Pancreas (tissue), 10 donors: Measurements from ENCODE around the gene NHLRC4. TPM values are rescaled to one million over a fixed set of nuclear protein-coding genes. Genes with fewer than 3 reads are reported as not detected.

Source experiments
- ATAC-seq, 4 donors: fragments of 200-7000 bp; cut with Tn5 transposase; one replicate each; pipeline versions ENCODE4 v1.8.0 to v1.9.1; 2020; ENCODE audit warnings: mild to moderate bottlenecking in 4 of 4, moderate library complexity in 4 of 4
- DNase-seq, 6 donors: peaks; one replicate each; pipeline ENCODE4 v3.0.0-alpha.2; 2020
- FAIRE-seq: peaks from 2 replicates; lab custom pipeline; 2012; peaks lifted over from hg19 to GRCh38; lab: Jason Lieb, UNC
- H3K27ac ChIP-seq, 4 donors: fragments of 200-600 bp; sonication (generic); 1 replicate in 3 of 4; 2 replicates in 1 of 4; pipeline versions ENCODE4 v1.5.0 to v1.8.0; 2020
- H3K27me3 ChIP-seq, 4 donors: fragments of 200-600 bp; one replicate each; pipeline ENCODE4 v1.8.0; 2021
- H3K36me3 ChIP-seq, 3 donors: fragments of 200-600 bp; sonication (generic) in 1 of 3; one replicate each; pipeline versions ENCODE4 v1.5.0 to v1.8.0; 2020 to 2021
- H3K4me1 ChIP-seq, 3 donors: fragments of 200-600 bp; one replicate each; pipeline ENCODE4 v1.8.0; 2021
- H3K4me3 ChIP-seq, 4 donors: fragments of 200-600 bp; sonication (generic) in 2 of 4; one replicate each; pipeline versions ENCODE4 v1.5.0 to v1.8.0; 2020 to 2021
- H3K9me3 ChIP-seq, 4 donors: fragments of 200-600 bp; one replicate each; pipeline ENCODE4 v1.8.0; 2021
- WGBS, 2 donors: extraction: QIAGEN DNeasy Blood & Tissue Kit; methylation state at CpG; one replicate each; pipeline ENCODE4 v1.1.7; 2013; 5-methylcytosine and 5-hydroxymethylcytosine counted together
- intact Hi-C, 3 donors: fragments of 100-400 bp; cut with DNase I; formaldehyde crosslinking; loops; one replicate each; pipeline versions ENCODE4 v1.11.1 to v1.14.2; 2022
- polyA plus RNA-seq, 2 donors: library from polyadenylated mRNA; stranded (reverse); fragments of 200-250 nt; gene quantifications; one replicate each; pipeline ENCODE4 v1.2.3, GENCODE V29; 2013
- total RNA-seq, 6 donors: library from RNA; stranded (reverse); fragmentation: NEBNext Ultra II Directional in 4 of 6; extraction: Animal tissue kit (Norgen Biotek cat#: 25700) in 4 of 6; gene quantifications; one replicate each; pipeline versions ENCODE4 v1.2.1 to v1.2.4, GENCODE V29; 2021 to 2023
- TF ChIP-seq, protein P1 (sequence below), 4 donors: fragments of 200-600 bp; sonication (generic) in 3 of 4; IDR thresholded peaks; one replicate each; pipeline versions ENCODE4 v1.5.0 to v1.8.0; 2021; ENCODE audit warnings: antibody characterized with exemption in 4 of 4
- donor health status: healthy with polysubstance abuse.
- donor health status: DM: no; HTN: no; CAD: no; lungs with moderate emphysema.
- donor health status: DM: no; HTN: no; CAD: no.
- donor health status: control.
- donor health status: control.
- donor health status: Bipolar disorder and iron deficiency.
- donor health status: DM: yes; HTN: yes; CAD: no.
- donor health status: DM: no; HTN: no; CAD: no.
- donor health status: DM: no; HTN: no; CAD: no.
- donor health status: DM: yes; HTN: yes; CAD: no.

NHLRC4 gene
- total and polyA plus RNA-seq, 8 donors, result 0.05 to 0.28 (median 0.14) TPM; not detected in 2

DNA sequence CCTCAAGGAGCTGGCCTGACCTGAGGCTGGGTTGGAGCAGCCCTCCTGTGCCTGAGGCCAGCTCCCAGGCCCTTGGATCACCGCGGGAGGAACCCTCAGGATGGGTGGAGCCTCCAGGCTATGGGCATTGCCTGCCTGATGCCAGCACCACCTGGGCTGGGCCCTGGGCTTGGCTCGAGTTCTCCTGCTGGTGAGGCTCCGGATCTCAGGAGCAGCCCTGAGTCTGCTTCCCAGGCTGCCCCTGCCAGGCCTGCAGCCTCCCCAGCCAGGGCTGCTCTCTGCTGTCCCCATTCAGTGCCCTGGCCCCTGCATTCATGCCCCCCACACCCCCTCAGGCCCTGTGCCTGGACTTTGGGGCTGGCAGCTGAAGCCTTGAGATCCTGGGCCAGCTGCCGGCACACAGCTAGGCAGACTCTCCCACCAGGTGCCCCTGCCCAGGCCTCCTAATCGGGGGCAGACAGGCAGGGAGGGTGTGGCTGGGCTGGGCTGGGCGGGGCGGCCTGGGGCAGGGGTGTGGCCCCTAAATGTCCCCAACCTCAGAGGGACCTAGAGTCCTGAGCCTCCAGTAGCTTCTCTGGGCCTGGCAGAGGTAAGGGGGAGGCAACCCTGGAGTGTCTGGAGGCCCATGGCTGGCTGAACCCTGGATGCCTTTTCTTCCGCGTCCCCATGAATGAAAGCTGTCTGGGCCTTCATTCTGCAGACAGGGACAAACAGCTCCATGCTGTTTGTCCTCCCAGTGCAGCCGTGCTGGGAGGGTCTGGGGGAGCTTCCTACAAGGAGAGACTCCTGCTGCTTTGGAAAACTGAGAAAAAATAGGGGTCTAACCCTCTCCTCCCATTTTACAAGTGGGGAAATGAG is 1.8 kb downstream of the NHLRC4 start:
- intact Hi-C loops, result no loop called here
- no peaks in the 10 kb centered on the region for H3K36me3 ChIP-seq
- 71 to 72% methylated on average over 10 to 11 of the region's 11 CpGs for WGBS, 2 donors
- H3K27me3 ChIP-seq, result no peaks in the 10 kb centered on the region
- FAIRE-seq, result no peak
- H3K9me3 ChIP-seq, result no peaks in the 10 kb centered on the region
- no peak overlapping the region for H3K4me3 ChIP-seq
- peaks cover 0 to 5% (median 3%) of the 10 kb centered on the region in 3 donors for H3K4me1 ChIP-seq
- no peak overlapping the region for H3K27ac ChIP-seq
- TF ChIP-seq, protein P1, sequence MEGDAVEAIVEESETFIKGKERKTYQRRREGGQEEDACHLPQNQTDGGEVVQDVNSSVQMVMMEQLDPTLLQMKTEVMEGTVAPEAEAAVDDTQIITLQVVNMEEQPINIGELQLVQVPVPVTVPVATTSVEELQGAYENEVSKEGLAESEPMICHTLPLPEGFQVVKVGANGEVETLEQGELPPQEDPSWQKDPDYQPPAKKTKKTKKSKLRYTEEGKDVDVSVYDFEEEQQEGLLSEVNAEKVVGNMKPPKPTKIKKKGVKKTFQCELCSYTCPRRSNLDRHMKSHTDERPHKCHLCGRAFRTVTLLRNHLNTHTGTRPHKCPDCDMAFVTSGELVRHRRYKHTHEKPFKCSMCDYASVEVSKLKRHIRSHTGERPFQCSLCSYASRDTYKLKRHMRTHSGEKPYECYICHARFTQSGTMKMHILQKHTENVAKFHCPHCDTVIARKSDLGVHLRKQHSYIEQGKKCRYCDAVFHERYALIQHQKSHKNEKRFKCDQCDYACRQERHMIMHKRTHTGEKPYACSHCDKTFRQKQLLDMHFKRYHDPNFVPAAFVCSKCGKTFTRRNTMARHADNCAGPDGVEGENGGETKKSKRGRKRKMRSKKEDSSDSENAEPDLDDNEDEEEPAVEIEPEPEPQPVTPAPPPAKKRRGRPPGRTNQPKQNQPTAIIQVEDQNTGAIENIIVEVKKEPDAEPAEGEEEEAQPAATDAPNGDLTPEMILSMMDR (IDR thresholded peaks at IDR 0.05), result no peak
- no peak for ATAC-seq
- DNase-seq, result no peak

DNA sequence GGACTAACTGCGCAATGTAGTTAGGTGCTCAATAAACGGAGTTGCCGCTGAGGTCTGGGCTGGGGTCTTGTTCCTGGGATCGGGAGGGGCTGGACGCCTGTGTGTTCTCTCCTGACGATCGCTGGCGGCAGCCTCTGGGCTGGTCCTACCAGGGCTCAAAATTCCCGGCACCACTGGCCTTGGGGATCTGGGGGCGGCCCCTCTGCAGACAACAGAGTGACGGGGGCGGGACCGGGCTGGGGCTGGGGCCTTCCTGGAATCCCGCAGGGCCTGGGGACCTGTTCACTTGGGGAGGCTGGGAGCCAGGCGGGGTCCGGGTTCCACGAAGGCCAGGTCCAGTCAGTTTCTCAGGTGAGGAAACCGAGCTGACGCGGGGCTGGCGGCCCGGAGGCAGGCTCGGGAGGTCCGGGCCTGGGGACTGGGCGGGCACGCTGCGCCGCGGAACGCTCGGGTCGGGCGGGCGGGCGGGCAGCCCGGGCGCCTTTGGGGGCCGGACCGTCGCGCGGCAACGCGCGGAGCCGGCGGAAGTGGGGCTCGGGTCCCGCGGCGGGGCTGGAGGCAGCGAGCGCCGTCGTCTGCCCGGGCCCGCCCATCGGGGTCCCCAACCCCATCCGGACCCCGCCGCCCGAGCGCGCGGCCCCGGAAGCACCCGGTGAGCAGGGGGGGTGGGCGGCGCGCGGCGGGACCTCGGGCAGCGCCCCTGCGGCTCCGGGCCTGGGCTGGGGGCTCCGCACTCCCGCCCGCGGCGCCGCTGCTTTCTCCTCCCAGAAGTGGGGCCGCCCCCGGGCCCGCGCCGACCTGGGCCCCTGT is 2.8 kb downstream of the NHLRC4 start, which contains the start of gene PIGQ:
TSS of gene PIGQ (plus strand) at position 524 of the 810 bp plus-strand sequence. CDS start 4,107 bp downstream, outside the sequence.
- TF ChIP-seq, protein P1 (IDR thresholded peaks at IDR 0.05), result no peak
- peaks cover 0 to 3% (median 0%) of the 10 kb centered on the region in 3 donors for H3K36me3 ChIP-seq
- 1 to 3% methylated on average over 28 to 87 of the region's 87 CpGs for WGBS, 2 donors
- DNase-seq (peak in 5 of 6 donors; percentile 67 to 85 (median 76)), FAIRE-seq (no peak), ATAC-seq (peak; percentile 78 to 84 (median 81))
- peaks cover 0 to 5% (median 3%) of the 10 kb centered on the region in 3 donors for H3K4me1 ChIP-seq
- no peaks in the 10 kb centered on the region for H3K9me3 ChIP-seq
- peak within 1 kb of the TSS; percentile 53 to 87 (median 84) for H3K4me3 ChIP-seq
- peak within 1 kb of the TSS; percentile 42 to 77 (median 56) for H3K27ac ChIP-seq
- H3K27me3 ChIP-seq, result no peaks in the 10 kb centered on the region
- intact Hi-C loops, result no loop called here

DNA sequence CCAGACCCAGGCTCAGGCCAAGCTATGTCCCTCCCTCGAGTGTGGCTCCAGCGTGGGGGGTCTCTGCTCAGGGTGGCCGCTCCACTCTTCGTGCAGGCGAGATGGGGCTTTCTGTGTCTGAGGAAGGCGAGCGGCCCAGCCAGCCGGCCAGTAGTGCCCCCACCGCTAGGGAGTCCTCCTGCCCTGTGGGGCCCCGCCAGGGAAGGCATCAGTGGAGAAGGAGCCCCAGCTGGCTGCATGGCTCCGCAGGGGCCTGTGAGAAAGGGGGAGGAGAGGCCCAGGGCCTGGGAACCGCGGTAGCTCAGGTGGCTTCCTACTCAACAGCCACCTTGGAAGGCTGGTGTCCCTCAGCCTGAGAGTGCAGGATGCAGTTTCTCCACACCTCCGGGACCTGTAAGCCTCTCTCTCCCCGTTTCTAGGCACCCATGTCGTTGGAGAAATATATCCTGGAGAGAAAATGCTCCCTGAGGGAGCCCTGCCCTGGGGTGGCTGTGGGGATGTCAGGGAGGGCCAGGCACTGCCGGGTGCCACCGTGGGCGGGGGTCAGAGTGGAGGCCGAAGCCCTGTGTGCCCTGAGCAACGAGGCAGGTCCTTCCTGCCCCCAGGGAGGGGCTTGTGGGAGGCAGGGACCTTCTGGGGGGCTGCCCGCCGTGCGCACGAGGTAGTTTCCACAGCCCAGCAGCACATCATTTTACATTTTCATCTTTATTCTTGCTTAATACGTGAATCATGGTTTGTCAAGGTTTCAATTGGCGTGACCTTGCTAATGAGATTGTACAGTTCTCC is 6.3 kb downstream of the NHLRC4 start:
- Histone ChIP-seq H3K27me3 (no peaks in the 10 kb centered on the region), H3K9me3 (no peaks in the 10 kb centered on the region), H3K4me3 (no peak overlapping the region), H3K27ac (no peak overlapping the region), H3K4me1 (peaks cover 0 to 5% (median 3%) of the 10 kb centered on the region in 3 donors), H3K36me3 (peaks cover 0 to 7% (median 0%) of the 10 kb centered on the region in 3 donors)
- ATAC-seq (no peak), DNase-seq (no peak), FAIRE-seq (no peak)
- TF ChIP-seq, protein P1 (IDR thresholded peaks at IDR 0.05), result no peak
- 82 to 88% methylated on average over 24 to 27 of the region's 27 CpGs for WGBS, 2 donors
- intact Hi-C loops, result no loop called here

- no peak overlapping the region for H3K27ac ChIP-seq
- H3K4me1 ChIP-seq, result peaks cover 0 to 1% (median 1%) of the 10 kb centered on the region in 3 donors
- WGBS, 2 donors, result 93% methylated on average over 44 to 46 of the region's 46 CpGs
- TF ChIP-seq, protein P1 (IDR thresholded peaks at IDR 0.05), result no peak
- ATAC-seq (no peak), FAIRE-seq (no peak), DNase-seq (no peak)
- peaks cover 0 to 7% (median 0%) of the 10 kb centered on the region in 3 donors for H3K36me3 ChIP-seq
- no peak overlapping the region for H3K4me3 ChIP-seq
- H3K27me3 ChIP-seq, result no peaks in the 10 kb centered on the region
- intact Hi-C loops, result no loop called here
- no peaks in the 10 kb centered on the region for H3K9me3 ChIP-seq
Observed at GRCh38 chr16:574021-574760, 7.4 kb downstream of the NHLRC4 start.
